Naive thymus-derived CD4-positive, alpha-beta T cell (primary cell): Measurements from ENCODE around the gene PIM3. TPM values are rescaled to one million over a fixed set of nuclear protein-coding genes. Genes with fewer than 3 reads are reported as not detected.

ENCODE experiments used
- ATAC-seq: fragments of 150-1000 bp; cut with Tn5 transposase; 2 replicates; pipeline ENCODE4 v1.10.0; 2021; ENCODE audit warnings: mild to moderate bottlenecking, moderate library complexity
- CTCF ChIA-PET: fragments of 350-600 bp; sonication (Branson Sonifier 250); formaldehyde crosslinking; loops from one replicate; lab custom pipeline; 2021; ENCODE audit warnings: antibody characterized with exemption; lab: Charles Lee
- POLR2A ChIA-PET: fragments of 350-600 bp; sonication (Branson Sonifier 250); formaldehyde crosslinking; loops from one replicate; lab custom pipeline; 2021; ENCODE audit warnings: antibody characterized with exemption, inconsistent platforms; lab: Charles Lee
- DNase-seq, 9 donors: peaks; one replicate each; pipeline versions ENCODE4 v3.0.0 to v3.0.0-alpha.2; 2020 to 2022; ENCODE audit warnings: mixed read lengths in 1 of 9
- H3K27ac ChIP-seq: one replicate; pipeline ENCODE4 v1.7.0; 2013; ENCODE audit warnings: mild to moderate bottlenecking, low read depth, low read length, moderate library complexity
- H3K27me3 ChIP-seq, 2 donors: one replicate each; pipeline ENCODE4 v1.7.0; 2013; ENCODE audit warnings: low read length in 2 of 2, mild to moderate bottlenecking in 2 of 2, moderate library complexity in 2 of 2; ENCODE audit not compliant: control insufficient read depth in 2 of 2, insufficient read depth in 2 of 2
- H3K36me3 ChIP-seq, 3 experiments: 1 replicate in 2 of 3; 2 replicates in 1 of 3; pipeline ENCODE4 v1.7.0; 2013; ENCODE audit warnings: low read length in 3 of 3, mild to moderate bottlenecking in 3 of 3, moderate library complexity in 1 of 3; ENCODE audit not compliant: insufficient read depth in 3 of 3, control insufficient read depth in 2 of 3
- H3K4me1 ChIP-seq, 2 donors: one replicate each; pipeline ENCODE4 v1.7.0; 2013; ENCODE audit warnings: low read length in 2 of 2, mild to moderate bottlenecking in 2 of 2, moderate library complexity in 1 of 2; ENCODE audit not compliant: control insufficient read depth in 2 of 2, insufficient read depth in 2 of 2
- H3K4me3 ChIP-seq: 2 replicates; pipeline ENCODE4 v1.7.0; 2013; ENCODE audit warnings: mild to moderate bottlenecking, low read length
- H3K9me3 ChIP-seq, 3 experiments: 1 replicate in 2 of 3; 2 replicates in 1 of 3; pipeline ENCODE4 v1.7.0; 2013; ENCODE audit warnings: low read length in 3 of 3; ENCODE audit not compliant: control insufficient read depth in 2 of 3
- H3K27ac Mint-ChIP-seq, 9 donors: one replicate each; pipeline ENCODE4 v1.8.0; 2020 to 2022; ENCODE audit warnings: mixed read lengths in 9 of 9, mild to moderate bottlenecking in 8 of 9, moderate library complexity in 5 of 9, inconsistent platforms in 2 of 9
- H3K27me3 Mint-ChIP-seq, 5 donors: one replicate each; pipeline ENCODE4 v1.8.0; 2021 to 2022; ENCODE audit warnings: mixed read lengths in 5 of 5, mild to moderate bottlenecking in 1 of 5
- H3K36me3 Mint-ChIP-seq, 5 donors: one replicate each; pipeline ENCODE4 v1.8.0; 2020 to 2022; ENCODE audit warnings: mixed read lengths in 5 of 5, mild to moderate bottlenecking in 3 of 5, inconsistent platforms in 1 of 5
- H3K4me1 Mint-ChIP-seq, 7 donors: one replicate each; pipeline ENCODE4 v1.8.0; 2020 to 2022; ENCODE audit warnings: mixed read lengths in 7 of 7, mild to moderate bottlenecking in 3 of 7, inconsistent platforms in 1 of 7
- H3K4me3 Mint-ChIP-seq, 10 donors: one replicate each; pipeline ENCODE4 v1.8.0; 2020 to 2022; ENCODE audit warnings: mild to moderate bottlenecking in 10 of 10, mixed read lengths in 10 of 10, moderate library complexity in 6 of 10, inconsistent platforms in 2 of 10
- H3K9me3 Mint-ChIP-seq, 11 donors: one replicate each; pipeline ENCODE4 v1.8.0; 2020 to 2022; ENCODE audit warnings: mixed read lengths in 11 of 11, mild to moderate bottlenecking in 4 of 11, inconsistent platforms in 1 of 11, moderate library complexity in 1 of 11
- intact Hi-C, 2 donors: fragments of 100-400 bp; cut with micrococcal nuclease; formaldehyde crosslinking; loops; one replicate each; pipeline ENCODE4 v1.15.1; 2023
- polyA plus RNA-seq, 2 donors: library from polyadenylated mRNA; unstranded; fragments of 300-500 nt; fragmentation: Illumina TruSeq; gene quantifications; one replicate each; pipeline ENCODE4 v1.2.3, GENCODE V29; 2021
- total RNA-seq, 6 experiments: library from RNA in 5 of 6; stranded (reverse) in 5 of 6; gene quantifications; 1 replicate in 5 of 6; 2 replicates in 1 of 6; pipeline ENCODE4 v1.2.3 and lab custom pipeline; 2021 to 2026

The PIM3 gene
- total and polyA plus RNA-seq, 7 experiments from 2014 or later, result 21.3 to 164 (median 54.6) TPM

DNA sequence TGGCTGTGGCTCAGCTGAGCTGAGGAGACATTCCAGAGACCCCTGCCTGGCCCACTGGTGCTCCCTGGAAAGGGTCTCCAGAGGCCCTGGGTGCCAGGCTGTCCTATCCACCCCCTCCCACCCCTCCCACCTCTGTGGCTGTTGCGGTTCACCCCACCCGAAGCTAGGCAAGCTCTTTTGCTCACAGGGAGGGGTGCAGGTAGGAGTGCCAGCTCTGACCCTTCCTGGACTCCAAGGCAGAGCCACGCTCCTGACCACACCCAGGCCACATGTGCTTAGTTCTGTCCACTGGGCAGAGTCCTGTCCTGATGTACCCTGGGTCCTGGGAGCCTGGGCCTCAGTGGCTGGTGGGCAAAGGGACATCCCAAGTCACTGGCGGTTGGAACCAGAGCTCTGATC, 35.5 kb downstream of the PIM3 start:
- Mint-ChIP-seq H3K9me3 (peaks cover 0 to 13% (median 3%) of the 10 kb centered on the region in 11 donors), H3K36me3 (peaks cover 0 to 7% (median 1%) of the 10 kb centered on the region in 5 donors), H3K4me3 (no peak overlapping the region), H3K27ac (no peak overlapping the region), H3K4me1 (peaks cover 7 to 19% (median 12%) of the 10 kb centered on the region in 7 donors), H3K27me3 (peaks cover 0 to 9% (median 0%) of the 10 kb centered on the region in 5 donors)
- Histone ChIP-seq H3K36me3 (no peaks in the 10 kb centered on the region), H3K27me3 (no peaks in the 10 kb centered on the region), H3K27ac (no peak overlapping the region), H3K4me1 (peaks cover 6 to 8% of the 10 kb centered on the region in 2 donors), H3K4me3 (no peak overlapping the region), H3K9me3 (peaks cover 0 to 5% (median 0%) of the 10 kb centered on the region in 3 experiments)
- intact Hi-C loops, result loop anchor here in 1 of 2 donors (10.0 kb wide), 1 partner anchor 179 kb away; the partner anchor contains the start of gene PANX2
- DNase-seq (no peak), ATAC-seq (no peak)
- CTCF ChIA-PET, result interaction anchor here (1.1 kb wide), 2 partner anchors 35 to 74 kb away, joined by 3 to 4 read pairs; no protein-coding TSS in a partner anchor
- POLR2A ChIA-PET, result interaction anchor here (0.6 kb wide), 1 partner anchor 63 kb away, joined by 3 read pairs; no protein-coding TSS in a partner anchor

DNA sequence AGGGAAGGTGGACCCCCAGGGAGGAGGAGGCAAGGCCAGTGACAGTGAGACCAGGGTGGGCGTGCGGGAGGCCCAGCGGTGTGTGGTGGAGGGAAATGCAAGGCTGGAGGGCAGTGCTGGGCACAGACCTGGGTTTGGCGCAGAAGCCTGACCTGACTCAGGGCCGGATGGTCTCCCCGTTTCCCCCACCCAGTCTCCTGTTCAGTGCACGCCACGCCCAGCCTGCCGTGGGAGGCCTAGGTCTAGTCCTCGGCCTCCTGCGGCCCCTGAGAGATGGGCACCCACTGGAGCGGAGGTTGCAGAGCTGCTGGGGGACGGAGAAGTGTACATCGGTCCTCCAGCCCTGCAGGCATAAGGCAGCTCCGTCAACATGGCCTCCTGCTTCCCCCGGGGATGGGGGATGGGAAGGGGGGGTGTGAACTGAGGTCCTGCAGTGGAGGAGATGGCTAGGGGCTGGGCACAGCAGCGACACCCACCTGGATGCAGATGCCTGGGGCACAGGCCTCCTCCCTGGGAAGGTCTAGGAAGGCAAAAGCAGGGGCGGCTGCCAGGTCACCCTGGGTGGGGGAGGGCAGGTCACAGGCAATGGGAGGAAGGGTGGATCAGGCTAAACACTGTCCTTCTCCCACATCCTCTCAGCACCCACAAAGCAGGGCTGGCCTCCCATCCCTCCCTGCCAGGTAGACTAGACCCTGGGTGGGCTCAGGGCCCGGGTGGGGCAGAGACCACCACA, 36.1 kb downstream of the PIM3 start:
- no peak overlapping the region for H3K4me3 Mint-ChIP-seq
- Histone ChIP-seq H3K4me1 (peaks cover 6 to 8% of the 10 kb centered on the region in 2 donors), H3K4me3 (no peak overlapping the region), H3K36me3 (no peaks in the 10 kb centered on the region), H3K9me3 (no peaks in the 10 kb centered on the region), H3K27ac (no peak overlapping the region), H3K27me3 (no peaks in the 10 kb centered on the region)
- no peak for DNase-seq
- H3K4me1 Mint-ChIP-seq, result peaks cover 7 to 19% (median 12%) of the 10 kb centered on the region in 7 donors
- H3K27ac Mint-ChIP-seq, result no peak overlapping the region
- peaks cover 0 to 2% (median 0%) of the 10 kb centered on the region in 5 donors for H3K36me3 Mint-ChIP-seq
- H3K27me3 Mint-ChIP-seq, result peaks cover 0 to 5% (median 0%) of the 10 kb centered on the region in 5 donors
- ChIA-PET CTCF (interaction anchor here (1.1 kb wide), 2 partner anchors 34 to 74 kb away, joined by 3 to 4 read pairs; no protein-coding TSS in a partner anchor), POLR2A (interaction anchor here (0.6 kb wide), 1 partner anchor 64 kb away, joined by 3 read pairs; no protein-coding TSS in a partner anchor)
- no peak for ATAC-seq
- peaks cover 0 to 9% (median 0%) of the 10 kb centered on the region in 11 donors for H3K9me3 Mint-ChIP-seq
- intact Hi-C loops, result loop anchor here in 1 of 2 donors (10.0 kb wide), 1 partner anchor 178 kb away; the partner anchor contains the start of gene PANX2

DNA sequence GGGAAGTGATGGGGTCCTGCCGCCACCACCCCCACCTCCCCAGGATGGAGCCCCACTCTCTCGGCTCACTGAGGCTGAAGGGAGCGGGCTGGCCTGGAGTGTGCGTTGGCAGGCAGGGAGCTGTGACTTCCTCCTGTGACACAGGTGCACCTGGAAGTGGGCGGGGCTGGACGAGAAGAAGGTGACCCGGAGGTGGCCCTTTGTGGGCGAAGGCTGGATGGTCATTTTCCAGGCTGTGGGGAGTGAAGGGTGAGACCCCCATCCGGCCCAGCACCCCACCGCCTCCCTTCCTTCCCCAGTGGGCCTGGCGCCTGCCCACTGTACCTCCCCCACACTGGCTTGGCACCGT, 36.7 kb downstream of the PIM3 start:
- Histone ChIP-seq H3K4me1 (peaks cover 6 to 8% of the 10 kb centered on the region in 2 donors), H3K27ac (no peak overlapping the region), H3K36me3 (no peaks in the 10 kb centered on the region), H3K27me3 (no peaks in the 10 kb centered on the region), H3K4me3 (no peak overlapping the region), H3K9me3 (no peaks in the 10 kb centered on the region)
- Mint-ChIP-seq H3K4me3 (no peak overlapping the region), H3K27ac (no peak overlapping the region), H3K36me3 (no peaks in the 10 kb centered on the region), H3K27me3 (peaks cover 0 to 3% (median 0%) of the 10 kb centered on the region in 5 donors), H3K9me3 (peaks cover 0 to 9% (median 0%) of the 10 kb centered on the region in 11 donors), H3K4me1 (peaks cover 7 to 19% (median 12%) of the 10 kb centered on the region in 7 donors)
- no peak for ATAC-seq
- intact Hi-C loops, result loop anchor here in 1 of 2 donors (10.0 kb wide), 1 partner anchor 178 kb away; the partner anchor contains the start of gene PANX2
- DNase-seq, result no peak
- ChIA-PET CTCF (interaction anchor here (1.1 kb wide), 1 partner anchor 34 kb away, joined by 4 read pairs; no protein-coding TSS in a partner anchor), POLR2A (no interaction called here)

DNA sequence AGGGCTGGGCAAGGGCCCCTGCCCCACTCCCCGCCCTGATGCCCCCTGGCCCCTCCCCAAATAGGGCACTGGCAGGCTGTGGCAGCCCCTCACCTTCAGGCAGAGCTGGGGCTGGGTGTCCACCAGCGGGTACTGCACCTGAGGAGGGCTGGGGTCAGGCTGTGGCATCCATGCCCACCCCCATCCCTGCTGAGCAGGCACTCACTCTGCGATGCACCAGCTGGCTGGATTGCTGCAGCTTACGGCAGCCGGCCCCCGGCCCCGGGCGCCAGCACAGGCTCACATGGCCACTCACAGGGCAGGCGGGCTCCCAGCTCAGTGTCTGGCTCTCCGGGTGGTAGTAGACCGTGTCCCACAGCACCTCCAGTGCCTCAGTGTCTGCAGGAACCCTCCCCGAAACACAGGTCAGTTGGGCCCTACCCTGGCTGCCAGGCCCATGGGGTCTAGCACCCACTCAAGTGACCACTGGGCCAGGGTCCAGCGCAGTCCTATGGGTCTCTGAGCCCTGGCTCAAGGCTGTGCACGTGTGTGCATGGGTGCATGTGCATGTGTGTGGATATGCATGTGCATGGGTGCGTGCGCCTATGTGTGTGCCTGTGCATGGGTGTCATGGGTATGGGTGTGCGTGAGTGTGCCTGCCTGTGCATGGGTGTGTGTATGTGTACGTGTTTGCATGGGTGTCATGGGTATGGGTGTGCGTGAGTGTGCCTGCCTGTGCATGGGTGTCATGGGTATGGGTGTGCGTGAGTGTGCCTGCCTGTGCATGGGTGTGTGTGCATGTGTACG, 37.6 kb downstream of the PIM3 start:
- DNase-seq (no peak), ATAC-seq (no peak)
- Mint-ChIP-seq H3K9me3 (peaks cover 0 to 9% (median 0%) of the 10 kb centered on the region in 11 donors), H3K27ac (peak overlapping the region in 2 of 9 donors; percentile 25 to 30), H3K27me3 (peaks cover 0 to 5% (median 0%) of the 10 kb centered on the region in 5 donors), H3K4me1 (peaks cover 4 to 15% (median 12%) of the 10 kb centered on the region in 7 donors), H3K4me3 (peak overlapping the region in 4 of 10 donors; percentile 3 to 63 (median 16)), H3K36me3 (no peaks in the 10 kb centered on the region)
- ChIA-PET CTCF (no interaction called here), POLR2A (no interaction called here)
- no peaks in the 10 kb centered on the region for H3K36me3 ChIP-seq
- no peaks in the 10 kb centered on the region for H3K9me3 ChIP-seq
- peaks cover 5% of the 10 kb centered on the region in 2 donors for H3K4me1 ChIP-seq
- H3K4me3 ChIP-seq, result no peak overlapping the region
- H3K27me3 ChIP-seq, result no peaks in the 10 kb centered on the region
- no peak overlapping the region for H3K27ac ChIP-seq
- intact Hi-C loops, result loop anchor here in 1 of 2 donors (10.0 kb wide), 1 partner anchor 177 kb away; the partner anchor contains the start of gene PANX2

DNA sequence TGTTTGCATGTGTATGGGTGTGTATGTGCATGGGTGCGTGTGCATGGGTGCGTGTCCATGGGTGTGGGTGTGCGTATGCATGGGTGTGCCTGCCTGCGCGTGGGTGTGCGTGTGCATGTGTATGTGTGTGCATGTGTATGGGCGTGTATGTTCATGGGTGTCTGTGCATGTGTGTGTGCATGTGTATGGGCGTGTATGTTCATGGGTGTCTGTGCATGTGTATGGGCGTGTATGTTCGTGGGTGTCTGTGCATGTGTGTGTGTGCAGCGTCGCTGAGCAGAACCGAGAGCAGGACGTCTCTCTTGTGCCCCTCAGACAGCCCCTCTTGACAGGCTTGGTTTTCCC, 38.1 kb downstream of the PIM3 start:
- CTCF ChIA-PET, result no interaction called here
- no peak for DNase-seq

More for the DNA sequence above, 38.1 kb downstream of the PIM3 start:
- no peak for ATAC-seq
- POLR2A ChIA-PET, result no interaction called here
- peaks cover 0 to 6% (median 0%) of the 10 kb centered on the region in 5 donors for H3K27me3 Mint-ChIP-seq
- intact Hi-C loops, result loop anchor here in 1 of 2 donors (10.0 kb wide), 1 partner anchor 176 kb away; the partner anchor contains the start of gene PANX2
- peaks cover 0 to 10% (median 8%) of the 10 kb centered on the region in 7 donors for H3K4me1 Mint-ChIP-seq
- H3K36me3 Mint-ChIP-seq, result no peaks in the 10 kb centered on the region
- Histone ChIP-seq H3K9me3 (no peaks in the 10 kb centered on the region), H3K27ac (no peak overlapping the region), H3K36me3 (no peaks in the 10 kb centered on the region), H3K4me1 (no peaks in the 10 kb centered on the region), H3K27me3 (no peaks in the 10 kb centered on the region), H3K4me3 (no peak overlapping the region)
- peaks cover 0 to 6% (median 0%) of the 10 kb centered on the region in 11 donors for H3K9me3 Mint-ChIP-seq
- peak overlapping the region in 6 of 10 donors; percentile 3 to 63 (median 16) for H3K4me3 Mint-ChIP-seq
- H3K27ac Mint-ChIP-seq, result peak overlapping the region in 2 of 9 donors; percentile 25 to 30
